Suprapubic skin (tissue), 3 donors: ENCODE measurements around the gene FRMD4B.

Experiments
- POLR2A ChIP-seq, 2 donors: fragments of 450-650 bp; IDR thresholded peaks; one replicate each; pipeline ENCODE4 v1.6.1; 2017; ENCODE audit warnings: antibody characterized with exemption in 2 of 2, mild to moderate bottlenecking in 2 of 2, moderate library complexity in 2 of 2
- TF ChIP-seq, protein P1 (sequence below), 2 donors: fragments of 200-600 bp in 1 of 2; fragments of 450-650 bp in 1 of 2; sonication (generic) in 1 of 2; IDR thresholded peaks; one replicate each; pipeline ENCODE4 v1.5.1; 2016 to 2019; ENCODE audit warnings: antibody characterized with exemption in 2 of 2, mild to moderate bottlenecking in 1 of 2, moderate library complexity in 1 of 2

DNA sequence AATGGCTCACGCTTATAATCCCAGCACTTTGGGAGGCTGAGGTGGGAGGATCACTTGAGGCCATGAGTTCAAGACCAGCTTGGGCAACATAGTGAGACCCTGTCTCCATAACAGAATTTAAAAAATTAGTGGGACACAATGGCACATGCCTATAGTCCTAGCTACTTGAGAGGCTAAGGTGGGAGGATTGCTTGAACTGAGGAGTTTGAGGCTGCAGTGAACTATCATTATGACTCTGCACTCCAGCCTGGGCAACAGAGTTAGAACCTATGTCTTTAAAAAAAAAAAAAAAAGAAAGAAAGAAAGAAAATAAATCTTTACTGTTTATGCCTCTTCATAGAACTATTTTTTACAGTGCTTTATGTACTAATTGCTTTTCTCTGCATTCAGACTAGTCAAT, 178.9 kb downstream of the FRMD4B start:
- no peak for TF ChIP-seq POLR2A (IDR thresholded peaks at IDR 0.05)
- TF ChIP-seq, protein P1, sequence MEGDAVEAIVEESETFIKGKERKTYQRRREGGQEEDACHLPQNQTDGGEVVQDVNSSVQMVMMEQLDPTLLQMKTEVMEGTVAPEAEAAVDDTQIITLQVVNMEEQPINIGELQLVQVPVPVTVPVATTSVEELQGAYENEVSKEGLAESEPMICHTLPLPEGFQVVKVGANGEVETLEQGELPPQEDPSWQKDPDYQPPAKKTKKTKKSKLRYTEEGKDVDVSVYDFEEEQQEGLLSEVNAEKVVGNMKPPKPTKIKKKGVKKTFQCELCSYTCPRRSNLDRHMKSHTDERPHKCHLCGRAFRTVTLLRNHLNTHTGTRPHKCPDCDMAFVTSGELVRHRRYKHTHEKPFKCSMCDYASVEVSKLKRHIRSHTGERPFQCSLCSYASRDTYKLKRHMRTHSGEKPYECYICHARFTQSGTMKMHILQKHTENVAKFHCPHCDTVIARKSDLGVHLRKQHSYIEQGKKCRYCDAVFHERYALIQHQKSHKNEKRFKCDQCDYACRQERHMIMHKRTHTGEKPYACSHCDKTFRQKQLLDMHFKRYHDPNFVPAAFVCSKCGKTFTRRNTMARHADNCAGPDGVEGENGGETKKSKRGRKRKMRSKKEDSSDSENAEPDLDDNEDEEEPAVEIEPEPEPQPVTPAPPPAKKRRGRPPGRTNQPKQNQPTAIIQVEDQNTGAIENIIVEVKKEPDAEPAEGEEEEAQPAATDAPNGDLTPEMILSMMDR (IDR thresholded peaks at IDR 0.05): no peak
